Prostate gland (tissue), 2 donors: Measurements from ENCODE around the gene RHBDL1. TPM values are rescaled to one million over a fixed set of nuclear protein-coding genes. Genes with fewer than 3 reads are reported as not detected.

Experiments
- DNase-seq: peaks from one replicate; pipeline ENCODE4 v3.0.0-alpha.2; 2019; ENCODE audit warnings: low spot score
- H3K27ac ChIP-seq, 2 donors: fragments of 200-600 bp; sonication (generic); 2 replicates each; pipeline ENCODE4 v1.5.1; 2017 to 2019
- H3K27me3 ChIP-seq: fragments of 200-600 bp; sonication (generic); replicated peaks from 2 replicates; pipeline ENCODE4 v1.5.1; 2019; ENCODE audit not compliant: insufficient read depth
- H3K36me3 ChIP-seq, 2 donors: fragments of 200-600 bp; sonication (generic); 1 replicate in 1 of 2; 2 replicates in 1 of 2; pipeline versions ENCODE4 v1.5.1 to v1.8.1; 2017 to 2019
- H3K4me1 ChIP-seq: fragments of 200-600 bp; sonication (generic); replicated peaks from 2 replicates; pipeline ENCODE4 v1.5.1; 2019
- H3K4me3 ChIP-seq, 2 donors: fragments of 200-600 bp; sonication (generic); 2 replicates each; pipeline ENCODE4 v1.5.1; 2017 to 2019
- H3K9me3 ChIP-seq: fragments of 200-600 bp; sonication (generic); 2 replicates; pipeline ENCODE4 v1.5.1; 2017
- CTCF ChIP-seq, 4 experiments: fragments of 200-600 bp in 2 of 4; fragments of 450-650 bp in 2 of 4; sonication (generic) in 2 of 4; IDR thresholded peaks; 1 replicate in 3 of 4; 2 replicates in 1 of 4; pipeline ENCODE4 v1.5.1; 2016 to 2019; ENCODE audit warnings: antibody characterized with exemption in 4 of 4, mild to moderate bottlenecking in 2 of 4, moderate library complexity in 2 of 4
- POLR2A ChIP-seq: fragments of 450-650 bp; IDR thresholded peaks from one replicate; pipeline ENCODE4 v1.6.1; 2016; ENCODE audit warnings: antibody characterized with exemption, mild to moderate bottlenecking
- POLR2AphosphoS5 ChIP-seq: sonication (generic); formaldehyde crosslinking; IDR thresholded peaks from one replicate; pipeline ENCODE4 v1.6.1; 2017; ENCODE audit warnings: antibody characterized with exemption
- WGBS: methylation state at CpG from one replicate; pipeline ENCODE4 v1.1.5; 2018; 5-methylcytosine and 5-hydroxymethylcytosine counted together
- intact Hi-C: fragments of 100-400 bp; cut with DNase I; formaldehyde crosslinking; loops from one replicate; pipeline ENCODE4 v1.14.2; 2022
- total RNA-seq, 2 donors: library from RNA; depleted of rRNA; stranded (reverse); fragments of >200 nt; gene quantifications; one replicate each; pipeline ENCODE4 v1.1.0, GENCODE V29; 2016

The RHBDL1 gene
- total RNA-seq, 2 donors from 2014 or later = 4.5 to 4.9 TPM

GRCh38 chr16:631808-632358, 43.6 kb upstream of the RHBDL1 start:
- DNase-seq = no peak
- H3K4me1 ChIP-seq = peaks cover 9% of the 10 kb centered on the region
- no peak overlapping the region for H3K4me3 ChIP-seq
- no peaks in the 10 kb centered on the region for H3K36me3 ChIP-seq
- TF ChIP-seq POLR2A (no peak), POLR2AphosphoS5 (no peak), CTCF (IDR thresholded peaks at IDR 0.05) (no peak)
- intact Hi-C loops = no loop called here
- no peaks in the 10 kb centered on the region for H3K9me3 ChIP-seq
- 55% methylated on average over 9 of the region's 9 CpGs for WGBS
- no peak overlapping the region for H3K27ac ChIP-seq
- no peaks in the 10 kb centered on the region for H3K27me3 ChIP-seq

- no peaks in the 10 kb centered on the region for H3K9me3 ChIP-seq
- H3K4me1 ChIP-seq = peaks cover 9% of the 10 kb centered on the region
- no peak overlapping the region for H3K27ac ChIP-seq
- WGBS = 92% methylated on average over 62 of the region's 67 CpGs
- intact Hi-C loops = no loop called here
- H3K36me3 ChIP-seq = no peaks in the 10 kb centered on the region
- no peak overlapping the region for H3K4me3 ChIP-seq
- H3K27me3 ChIP-seq = no peaks in the 10 kb centered on the region
- DNase-seq = no peak
- TF ChIP-seq POLR2AphosphoS5 (no peak), CTCF (IDR thresholded peaks at IDR 0.05) (no peak), POLR2A (no peak)
Measured at GRCh38 chr16:632486-633335, 42.8 kb upstream of the RHBDL1 start.

- WGBS = 96% methylated on average over 67 of the region's 74 CpGs
- no peak for TF ChIP-seq CTCF (IDR thresholded peaks at IDR 0.05)
- no peak for TF ChIP-seq POLR2A
- TF ChIP-seq POLR2AphosphoS5 = no peak
- no peaks in the 10 kb centered on the region for H3K36me3 ChIP-seq
- no peak overlapping the region for H3K4me3 ChIP-seq
- H3K4me1 ChIP-seq = peaks cover 9% of the 10 kb centered on the region
- intact Hi-C loops = no loop called here
- no peak for DNase-seq
- H3K9me3 ChIP-seq = no peaks in the 10 kb centered on the region
- no peaks in the 10 kb centered on the region for H3K27me3 ChIP-seq
- H3K27ac ChIP-seq = no peak overlapping the region
Measured at GRCh38 chr16:633336-634050, 42.0 kb upstream of the RHBDL1 start.

- 89% methylated on average over 22 of the region's 22 CpGs for WGBS
- Histone ChIP-seq H3K4me3 (no peak overlapping the region), H3K27ac (no peak overlapping the region), H3K4me1 (peaks cover 9% of the 10 kb centered on the region), H3K36me3 (no peaks in the 10 kb centered on the region), H3K27me3 (no peaks in the 10 kb centered on the region), H3K9me3 (no peaks in the 10 kb centered on the region)
- TF ChIP-seq POLR2A (no peak), POLR2AphosphoS5 (no peak), CTCF (IDR thresholded peaks at IDR 0.05) (no peak)
- intact Hi-C loops = no loop called here
- DNase-seq = no peak
Measured at GRCh38 chr16:634051-634670, 41.3 kb upstream of the RHBDL1 start.
